Globus pallidus (tissue), 1 donor: ENCODE results near the gene GBP2.
"Not testable (repeated sequence)": the region's sequence is repeated elsewhere in the genome, so short reads cannot be mapped to it uniquely, and the experiment has no call there.

Experiments used
- DNase-seq: peaks from one replicate; pipeline ENCODE4 v3.0.0-alpha.2; 2015; ENCODE audit warnings: low spot score

The GBP2 gene, protein sequence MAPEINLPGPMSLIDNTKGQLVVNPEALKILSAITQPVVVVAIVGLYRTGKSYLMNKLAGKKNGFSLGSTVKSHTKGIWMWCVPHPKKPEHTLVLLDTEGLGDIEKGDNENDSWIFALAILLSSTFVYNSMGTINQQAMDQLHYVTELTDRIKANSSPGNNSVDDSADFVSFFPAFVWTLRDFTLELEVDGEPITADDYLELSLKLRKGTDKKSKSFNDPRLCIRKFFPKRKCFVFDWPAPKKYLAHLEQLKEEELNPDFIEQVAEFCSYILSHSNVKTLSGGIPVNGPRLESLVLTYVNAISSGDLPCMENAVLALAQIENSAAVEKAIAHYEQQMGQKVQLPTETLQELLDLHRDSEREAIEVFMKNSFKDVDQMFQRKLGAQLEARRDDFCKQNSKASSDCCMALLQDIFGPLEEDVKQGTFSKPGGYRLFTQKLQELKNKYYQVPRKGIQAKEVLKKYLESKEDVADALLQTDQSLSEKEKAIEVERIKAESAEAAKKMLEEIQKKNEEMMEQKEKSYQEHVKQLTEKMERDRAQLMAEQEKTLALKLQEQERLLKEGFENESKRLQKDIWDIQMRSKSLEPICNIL

DNA sequence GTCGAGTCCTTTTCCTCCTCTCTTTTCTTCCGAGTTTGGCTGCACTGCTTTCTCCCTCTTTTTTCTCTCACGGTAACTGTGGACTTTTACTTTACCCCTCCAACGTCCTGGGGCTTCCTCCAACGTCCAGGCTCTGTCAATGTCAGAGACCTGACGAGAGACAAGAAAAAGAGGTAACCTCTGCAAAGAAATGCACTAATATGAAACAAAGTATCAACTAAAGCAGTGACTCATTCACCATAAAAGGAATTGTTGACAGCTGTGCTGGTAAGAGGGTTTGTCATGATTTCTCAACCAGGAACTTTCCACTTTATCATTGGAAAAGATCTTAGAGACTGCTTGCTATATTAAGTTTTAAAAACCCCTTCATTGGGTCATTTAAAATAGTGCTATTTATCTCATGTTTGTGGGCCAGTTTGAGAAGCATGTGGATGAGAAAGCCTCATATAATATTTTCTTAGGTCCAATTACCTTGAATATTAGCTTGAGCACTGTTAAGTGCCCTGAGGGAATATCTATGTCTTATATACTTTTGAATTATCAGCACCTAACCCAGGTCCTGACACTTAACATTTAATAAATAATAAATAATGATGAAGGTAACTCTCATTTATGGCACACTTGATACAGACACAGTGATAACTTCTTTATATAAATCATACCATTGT is at the start of gene GBP2:
GBP2 (minus strand) TSS at position 202 of the 668 bp plus-strand sequence. CDS start 4,148 bp downstream, outside the sequence.
- peak; percentile 30 for DNase-seq

DNA sequence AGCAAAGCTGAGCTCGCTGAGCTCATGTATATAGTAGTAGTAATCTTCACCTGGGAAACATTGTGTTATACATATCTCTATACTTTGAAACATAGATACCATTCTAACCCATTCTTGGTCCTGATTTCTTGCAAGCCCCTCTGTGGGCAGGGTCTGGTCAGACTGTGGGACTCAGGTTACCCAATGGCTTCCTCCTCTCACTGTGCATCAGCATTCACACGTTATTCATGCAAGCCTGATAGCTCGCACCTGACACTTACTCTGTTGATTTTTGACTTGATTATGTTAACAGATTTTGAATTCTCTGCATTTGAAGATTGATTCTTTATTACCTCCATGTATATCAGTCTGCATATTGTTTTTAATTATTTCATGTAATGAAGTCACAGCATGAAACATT is 48.6 kb upstream of the GBP2 start:
- no peak for DNase-seq

DNA sequence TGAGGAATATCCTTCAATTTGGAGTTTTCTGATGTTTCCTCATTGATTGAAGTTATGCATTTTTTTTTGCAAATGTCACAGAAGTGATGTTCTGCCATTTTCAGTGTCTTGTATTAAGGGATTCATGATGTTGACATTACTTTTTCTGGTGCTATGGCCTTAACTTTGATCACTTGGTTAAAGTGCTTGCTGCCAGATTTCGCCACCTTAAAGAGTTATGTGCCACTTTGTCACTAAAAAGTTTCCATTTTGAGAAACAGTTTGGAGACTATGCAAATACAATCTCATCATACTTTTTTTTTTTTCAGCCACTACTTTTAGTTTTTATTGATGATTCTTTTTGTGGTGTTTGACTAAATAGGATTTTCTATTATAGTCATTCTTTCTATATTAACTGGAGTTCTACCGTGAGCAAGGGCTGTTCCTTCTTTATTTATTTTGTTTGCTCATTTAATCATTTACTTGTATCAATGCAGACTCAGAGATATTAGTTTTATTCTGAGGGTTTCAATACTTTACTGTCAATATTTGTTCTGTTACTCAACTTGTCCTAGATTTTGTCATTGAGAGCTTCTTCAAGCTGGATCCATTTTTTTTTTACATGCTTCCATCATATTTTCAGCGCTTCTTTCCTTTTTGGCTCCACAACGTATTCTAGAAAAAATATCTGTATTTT is 46.7 kb upstream of the GBP2 start:
- no peak for DNase-seq

DNA sequence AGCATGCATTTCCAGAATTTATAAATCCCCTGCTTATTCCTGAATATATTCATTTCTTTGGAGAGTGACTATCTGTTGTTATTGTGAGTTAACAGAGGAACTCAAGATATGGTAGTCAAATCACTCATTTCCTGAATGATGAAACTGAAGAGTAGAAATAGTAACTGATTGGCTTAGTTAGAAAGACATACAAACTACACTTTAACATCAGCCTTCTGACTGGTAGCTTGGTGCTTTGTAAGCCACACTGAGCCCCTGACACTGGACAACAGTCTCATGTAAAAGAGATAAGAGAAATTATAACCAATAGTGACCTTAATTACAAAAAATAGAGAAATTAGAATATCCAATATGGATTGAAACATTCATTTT is 45.1 kb upstream of the GBP2 start:
- DNase-seq: no peak

DNA sequence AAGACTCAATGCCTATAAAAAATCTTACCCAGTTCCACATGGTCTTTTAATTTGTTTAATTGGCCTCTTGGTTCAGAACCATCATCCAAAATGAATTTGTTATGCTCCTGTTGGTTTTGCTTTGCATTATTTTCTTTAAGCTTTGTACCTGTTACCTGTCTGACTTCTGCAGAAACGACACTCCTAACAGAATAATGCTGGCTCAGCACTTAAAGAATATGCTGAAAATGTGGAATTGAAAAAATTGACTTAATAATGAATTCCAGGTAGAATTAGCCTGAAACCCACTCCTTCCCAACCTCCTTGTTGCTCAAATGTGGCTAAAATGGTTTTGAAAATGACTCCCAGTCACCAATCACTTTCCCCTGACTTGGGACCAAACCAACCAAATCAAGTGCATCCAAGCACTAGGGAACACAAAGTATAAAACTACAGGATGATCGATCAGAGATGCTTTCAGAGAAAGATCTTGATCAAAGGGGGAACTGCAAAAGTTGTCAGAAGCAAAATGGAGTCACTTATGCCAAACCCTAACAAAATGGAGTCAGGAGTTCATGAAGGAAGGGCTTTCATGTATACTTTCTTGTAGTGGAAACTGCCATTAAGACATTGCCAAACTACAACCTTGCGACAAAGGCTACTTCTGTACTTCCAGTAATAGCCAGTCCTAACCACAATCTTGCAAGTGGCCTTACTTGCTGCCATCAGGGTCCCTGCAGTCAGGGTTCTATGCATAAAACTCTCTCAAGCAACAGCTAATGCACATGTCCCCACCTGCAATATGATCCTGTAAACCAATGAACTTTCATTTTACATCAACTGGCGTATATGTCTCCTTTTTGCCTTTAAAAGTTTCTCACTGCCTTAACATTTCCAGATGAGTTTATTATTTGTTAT is 44.5 kb upstream of the GBP2 start:
- DNase-seq: no peak

DNA sequence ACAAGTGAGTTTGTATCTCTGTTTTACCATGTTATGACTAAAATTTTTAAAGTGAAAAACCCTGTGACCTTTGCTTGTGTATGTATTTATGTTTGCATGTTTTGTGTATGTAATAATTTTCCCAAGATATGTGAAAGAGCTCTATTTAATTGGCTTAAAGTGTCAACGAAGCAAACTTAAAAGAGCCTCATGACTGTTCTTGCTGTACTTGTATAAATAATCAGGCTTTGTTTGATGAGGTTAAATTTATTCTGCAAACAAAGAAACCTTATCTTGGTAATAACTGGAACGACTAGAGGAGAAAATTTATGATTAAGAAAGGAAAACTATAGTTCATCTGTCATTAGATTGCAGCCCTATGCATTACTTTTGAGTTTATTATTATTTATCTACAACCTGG is 43.3 kb upstream of the GBP2 start:
- no peak for DNase-seq

DNA sequence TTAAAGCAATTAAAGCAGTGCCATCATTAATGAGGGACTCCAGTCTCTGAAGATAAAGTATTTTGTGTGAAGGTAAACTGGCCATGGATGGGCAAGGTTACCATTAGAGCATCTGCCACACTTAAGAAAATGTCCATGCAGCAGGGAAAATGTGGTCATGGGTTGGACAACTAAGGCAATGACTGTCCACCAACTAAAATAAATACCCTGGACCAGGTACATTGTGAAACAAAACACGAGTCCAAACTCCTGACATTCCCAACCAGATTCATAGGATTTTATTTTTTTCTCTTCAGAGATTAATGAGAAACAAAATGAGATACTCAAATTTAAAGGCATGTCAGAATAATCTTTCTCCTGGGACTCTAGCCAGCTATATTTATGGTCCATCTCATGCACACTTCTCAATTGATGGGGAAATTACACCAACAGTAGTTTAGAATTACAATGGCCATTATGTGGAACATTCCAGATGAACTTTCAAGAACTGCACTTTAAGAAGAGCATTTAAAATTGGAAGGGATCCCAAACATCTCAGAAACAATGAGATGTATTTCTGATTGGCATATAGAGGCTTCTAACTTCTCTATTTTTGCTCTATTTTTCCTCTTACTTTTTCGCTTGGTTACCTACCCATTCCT is 41.8 kb upstream of the GBP2 start:
- DNase-seq: no peak

DNA sequence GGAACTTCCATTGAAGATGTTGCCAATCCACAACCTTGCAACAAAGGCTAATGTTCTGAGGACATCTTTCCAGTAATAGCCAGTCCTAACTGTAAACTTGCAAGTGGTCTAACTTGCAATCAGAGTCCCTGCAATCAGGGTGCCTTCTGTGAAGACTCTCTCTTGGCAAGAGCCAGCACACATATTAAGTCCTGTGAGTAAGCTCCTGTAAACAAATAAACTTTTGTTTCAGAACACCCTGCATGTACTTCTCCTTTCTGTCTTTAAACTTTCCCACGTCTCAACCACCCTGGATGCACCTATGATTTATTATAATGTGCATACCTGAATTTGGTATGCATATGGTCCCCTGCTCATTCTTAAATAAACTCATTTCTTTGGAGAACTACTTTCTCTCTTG is 40.8 kb upstream of the GBP2 start:
- no peak for DNase-seq

DNA sequence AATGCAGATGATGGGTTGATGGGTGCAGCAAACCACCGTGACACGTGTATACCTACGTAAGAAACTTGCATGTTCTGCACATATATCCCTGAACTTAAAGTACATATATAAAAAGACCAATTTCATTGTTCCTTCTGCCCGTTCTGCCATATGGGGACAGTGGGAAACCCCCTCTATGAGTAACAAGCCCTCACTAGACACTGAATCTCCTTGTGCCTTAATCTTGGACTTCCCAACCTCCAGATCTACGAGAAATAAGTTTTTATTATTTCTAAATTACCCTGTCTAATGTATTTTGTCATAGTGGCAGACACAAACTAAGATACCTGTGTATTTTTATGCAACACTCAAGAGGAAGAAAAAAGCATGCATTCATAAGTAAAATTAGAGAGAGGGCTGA is 39.9 kb upstream of the GBP2 start:
- DNase-seq: no peak

DNA sequence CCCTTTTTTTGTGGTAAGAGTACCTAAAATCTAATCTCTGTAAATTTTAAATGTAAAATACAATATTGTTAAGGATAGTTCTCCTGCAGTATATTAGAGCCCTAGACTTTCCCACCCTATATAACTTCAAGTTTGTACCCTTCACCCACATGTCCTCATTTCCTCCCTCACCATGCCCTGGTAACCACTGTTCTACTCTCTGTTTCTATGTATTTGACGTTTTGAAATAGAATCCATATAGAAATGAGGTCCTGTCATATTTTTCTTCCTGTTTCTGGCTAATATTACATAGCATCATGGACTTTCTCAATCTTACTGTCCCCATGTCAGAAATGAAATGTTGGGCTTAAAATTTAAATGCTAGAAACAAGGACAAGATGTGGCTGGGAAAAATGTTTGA is 25.1 kb upstream of the GBP2 start:
- DNase-seq: no peak

DNA sequence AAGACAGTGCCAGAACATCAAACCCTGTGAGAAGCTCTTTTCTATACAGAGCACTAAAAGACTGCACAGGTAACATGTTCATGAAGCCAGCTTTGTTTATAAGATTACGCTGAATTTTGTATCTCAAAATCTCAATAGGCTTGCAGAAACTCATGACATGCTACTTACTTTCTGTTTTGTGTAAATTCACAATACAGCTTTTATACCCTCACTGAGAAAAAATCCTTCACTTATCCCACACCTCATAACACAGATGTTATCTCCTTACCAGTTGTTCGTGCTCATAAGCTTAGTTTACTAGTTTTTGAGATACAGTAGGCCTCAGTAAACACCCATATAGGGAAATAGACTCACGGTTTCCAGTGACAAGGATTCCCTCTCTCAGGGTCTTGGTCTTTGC is 24.1 kb upstream of the GBP2 start:
- DNase-seq: no peak

DNA sequence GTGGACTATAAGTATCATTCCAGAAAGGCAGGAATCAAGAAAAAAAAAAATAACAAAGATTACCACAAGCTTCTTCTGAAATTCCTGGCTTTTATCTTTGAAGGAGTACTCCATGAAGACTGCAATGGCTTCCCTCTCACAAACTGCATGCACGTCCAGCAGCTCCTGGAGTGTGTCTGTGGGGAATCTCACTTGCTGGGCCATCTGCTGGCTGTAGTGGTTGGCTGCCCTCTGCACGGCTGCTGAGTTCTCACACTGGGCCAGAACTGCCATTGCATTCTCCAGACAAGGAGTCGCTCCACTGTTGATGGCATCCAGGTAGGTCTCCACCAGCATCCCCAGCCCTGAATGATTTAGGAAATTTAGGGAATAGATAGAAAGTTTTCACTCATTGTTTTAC is 23.3 kb upstream of the GBP2 start:
- DNase-seq: peak; percentile 42

DNA sequence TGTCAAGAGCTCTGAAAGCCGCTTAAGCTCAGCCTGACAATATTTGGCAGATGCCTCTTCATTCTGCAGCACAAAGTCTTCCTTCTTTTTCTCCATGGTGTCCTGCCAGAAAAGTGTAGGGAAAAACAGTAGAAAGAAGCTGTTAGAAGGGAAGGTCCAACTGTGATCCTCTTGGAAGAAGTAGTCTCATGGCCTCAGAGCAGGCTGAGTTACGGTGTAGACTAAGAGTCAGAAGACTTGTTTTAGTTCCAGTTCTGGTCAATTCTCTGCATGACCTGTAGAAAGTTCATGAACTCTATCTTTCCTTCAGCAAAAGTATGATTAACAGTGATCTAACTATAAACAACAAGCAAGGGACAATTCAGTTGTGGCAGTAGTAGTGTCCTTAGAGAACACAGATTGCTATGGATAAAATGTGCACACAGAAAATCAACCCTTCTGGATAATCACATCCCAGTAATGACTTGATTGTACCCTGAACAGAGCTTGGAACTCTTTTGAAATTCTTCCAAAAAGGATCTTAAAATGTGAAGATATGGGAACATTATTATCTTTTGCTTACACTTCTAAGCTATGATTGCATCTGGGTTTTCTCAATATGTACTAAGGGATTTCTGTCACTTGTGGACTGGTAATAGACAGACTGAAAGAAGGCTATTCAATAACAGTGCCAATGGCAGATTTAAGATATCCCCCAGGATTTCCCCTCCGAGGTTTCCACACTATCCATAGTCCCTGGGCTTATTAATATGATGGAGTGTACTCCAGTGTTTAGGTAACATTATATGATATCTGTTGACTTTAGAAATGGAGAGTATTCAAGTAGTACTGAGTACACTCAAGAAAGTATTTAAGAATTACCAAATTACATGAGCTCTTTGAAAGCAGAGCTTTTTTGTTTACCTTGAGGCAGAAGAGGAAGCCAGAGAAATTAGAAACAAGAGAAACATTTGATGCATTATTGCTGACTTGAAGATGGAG is 22.1 kb upstream of the GBP2 start:
- DNase-seq: no peak

DNA sequence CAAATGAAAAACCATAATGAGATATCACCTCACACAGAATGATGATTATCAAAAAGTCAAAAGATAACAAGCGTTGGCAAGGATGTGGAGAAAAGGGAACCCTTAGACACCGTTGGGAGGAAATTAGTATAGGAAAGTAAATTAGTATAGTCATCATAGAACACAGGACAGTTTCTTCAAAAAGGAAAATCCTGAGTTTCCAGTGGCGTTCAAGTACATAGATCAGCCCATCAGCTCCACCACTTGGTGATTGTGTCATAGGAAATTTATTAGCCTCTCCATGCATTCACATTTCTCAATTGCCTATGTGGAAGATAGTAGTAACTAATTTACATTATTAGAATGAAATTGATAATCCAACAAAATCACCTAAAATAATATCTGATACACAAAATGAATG is 20.8 kb upstream of the GBP2 start:
- no peak for DNase-seq

DNA sequence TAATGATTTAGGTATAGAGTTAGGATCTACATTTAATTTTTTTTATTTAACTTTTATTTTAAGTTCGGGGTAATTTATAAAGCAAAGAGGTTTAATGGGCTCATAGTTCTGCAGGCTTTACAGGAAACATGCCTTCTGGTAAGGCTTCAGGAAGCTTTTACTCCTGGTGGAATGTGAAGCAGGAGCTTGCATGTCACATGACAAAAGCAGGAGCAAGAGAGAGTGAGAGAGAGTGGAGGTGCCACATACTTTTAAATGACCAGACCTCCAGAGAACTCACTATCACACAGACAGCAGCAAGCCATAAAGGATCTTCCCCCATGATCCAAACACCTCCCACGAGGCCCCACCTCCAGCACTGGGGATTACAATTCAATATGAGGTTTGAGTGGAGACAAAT is 17.6 kb upstream of the GBP2 start:
- no peak for DNase-seq

DNA sequence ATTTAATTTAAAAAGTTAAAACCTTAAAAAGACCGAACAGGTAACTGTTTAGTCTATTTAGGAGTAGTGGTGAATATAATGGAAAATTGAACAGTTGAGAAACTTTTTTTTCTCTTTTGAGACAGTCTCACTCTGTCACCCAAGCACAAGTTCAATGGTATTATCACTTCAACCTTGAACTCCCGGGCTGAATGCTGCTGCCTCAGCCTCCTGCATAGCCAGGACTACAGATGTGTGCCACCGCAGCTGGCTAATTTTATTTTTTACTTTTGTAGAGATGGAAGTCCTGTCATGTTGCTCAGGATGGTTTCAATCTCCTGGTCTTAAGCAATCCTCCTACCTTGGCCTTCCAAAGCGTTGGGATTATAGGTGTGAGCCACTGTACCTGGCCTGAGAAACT is 16.2 kb upstream of the GBP2 start:
- DNase-seq: no peak

DNA sequence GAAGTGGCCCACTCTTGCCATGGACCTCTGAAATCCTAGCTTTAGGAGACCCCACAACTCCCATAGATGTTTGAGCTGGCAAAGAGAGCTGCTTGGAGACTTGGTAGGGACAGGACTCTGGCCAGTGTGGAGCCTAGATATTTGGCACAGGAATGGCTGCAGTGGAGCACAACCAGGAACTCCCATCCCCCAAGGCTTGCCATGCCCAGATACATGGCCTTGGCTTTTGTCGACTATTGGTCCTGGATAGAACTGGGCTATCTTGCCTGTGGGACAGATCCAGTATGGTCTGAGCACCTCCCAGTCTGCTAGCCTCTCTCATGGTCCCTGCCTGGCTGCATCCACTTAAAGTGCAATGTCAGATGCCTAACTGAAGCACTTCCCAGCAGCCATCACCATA is 7.8 kb upstream of the GBP2 start:
- no peak for DNase-seq

DNA sequence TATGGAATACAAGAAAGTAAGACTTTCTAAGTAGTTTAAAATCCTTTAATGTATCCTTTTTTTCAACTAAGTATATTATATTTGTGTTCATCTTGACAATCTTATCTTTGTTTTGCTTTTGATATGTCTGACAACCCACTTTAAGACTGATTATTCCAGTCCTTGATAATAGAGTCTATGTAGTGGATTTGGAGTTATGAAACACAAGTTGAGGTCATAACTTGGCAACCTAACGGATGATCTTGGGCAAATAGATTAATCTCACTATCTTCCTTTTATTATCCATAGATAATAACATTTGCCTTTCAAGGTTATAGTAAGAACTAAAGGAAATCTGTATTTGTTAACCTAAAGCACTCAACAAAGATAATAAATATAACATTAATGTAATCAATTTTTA is 4.8 kb upstream of the GBP2 start:
- DNase-seq: no peak

DNA sequence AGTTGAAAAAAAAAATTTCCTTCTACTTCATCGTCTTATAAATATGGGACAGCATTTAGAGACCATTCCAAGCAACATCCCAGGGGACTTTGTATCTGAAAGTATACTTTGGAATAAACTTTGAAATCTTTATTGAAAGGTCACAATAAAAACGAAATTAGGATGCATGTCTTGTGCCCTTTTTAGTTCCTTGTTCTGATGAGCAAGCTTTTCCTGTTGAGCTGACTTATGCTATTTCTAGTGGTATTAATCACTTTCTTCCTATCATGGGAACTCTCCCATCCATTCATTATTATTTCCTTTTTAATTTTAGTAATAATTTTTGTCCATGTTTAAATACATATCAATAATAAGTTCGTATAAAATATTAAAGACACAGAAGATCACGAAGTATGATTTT is 4.0 kb upstream of the GBP2 start:
- DNase-seq: no peak

DNA sequence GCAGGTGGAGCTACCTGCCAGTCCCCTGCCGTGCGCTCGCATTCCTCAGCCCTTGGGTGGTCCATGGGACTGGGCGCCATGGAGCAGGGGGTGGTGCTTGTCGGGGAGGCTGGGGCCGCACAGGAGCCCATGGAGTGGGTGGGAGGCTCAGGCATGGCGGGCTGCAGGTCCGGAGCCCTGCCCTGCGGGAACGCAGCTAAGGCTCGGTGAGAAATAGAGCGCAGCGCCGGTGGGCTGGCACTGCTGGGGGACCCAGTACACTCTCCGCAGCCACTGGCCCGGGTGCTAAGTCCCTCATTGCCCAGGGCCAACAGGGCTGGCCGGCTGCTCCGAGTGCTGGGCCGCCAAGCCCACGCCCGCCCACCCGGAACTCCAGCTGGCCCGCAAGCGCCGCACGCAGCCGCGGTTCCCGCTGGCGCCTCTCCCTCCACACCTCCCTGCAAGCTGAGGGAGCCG is 2.1 kb upstream of the GBP2 start:
- not testable (repeated sequence) for DNase-seq
